Measurements from ENCODE around the gene ZNFX1. TPM values are rescaled to one million over a fixed set of nuclear protein-coding genes. Genes with fewer than 3 reads are reported as not detected.

Gene ZNFX1
- total RNA-seq, 2 experiments from 2014 or later = 50.6 to 51.6 TPM

GRCh38 chr20:49262444-49262843 is 15.4 kb downstream of the ZNFX1 start:
- no peak overlapping the region for H3K4me3 ChIP-seq (ENCODE audit: low read length)
- H3K27me3 ChIP-seq (ENCODE audit: control insufficient read depth in 1 of 2, insufficient read depth in 2 of 2, low read length in 2 of 2) = no peaks in the 10 kb centered on the region
- Mint-ChIP-seq H3K27me3 (no peaks in the 10 kb centered on the region), H3K4me1 (ENCODE audit: low read depth) (peaks cover 25% of the 10 kb centered on the region), H3K4me3 (no peak overlapping the region), H3K27ac (no peak overlapping the region), H3K36me3 (ENCODE audit: low read depth) (peaks cover 92% of the 10 kb centered on the region), H3K9me3 (no peaks in the 10 kb centered on the region)
- H3K27ac ChIP-seq (ENCODE audit: low read depth in 1 of 2, low read length in 2 of 2) = no peak overlapping the region
- ATAC-seq (ENCODE audit: poor library complexity) (no peak), DNase-seq (no peak)
- intact Hi-C loops (cut with DNase I, micrococcal nuclease) = no loop called here
- no peaks in the 10 kb centered on the region for H3K9me3 ChIP-seq (ENCODE audit: control insufficient read depth in 1 of 2, insufficient read depth in 1 of 2, low read length in 2 of 2)
- ChIA-PET CTCF (no interaction called here), POLR2A (interaction anchor here (0.6 to 1.0 kb wide), 2 partner anchors 15 to 35 kb away, joined by 3 to 5 read pairs; partner anchors contain the start of gene ZNFX1)
- peaks cover 83% of the 10 kb centered on the region for H3K36me3 ChIP-seq (ENCODE audit: insufficient read depth, low read length)
- H3K4me1 ChIP-seq (ENCODE audit: insufficient read depth, low read length) = peaks cover 12% of the 10 kb centered on the region
- TF ChIP-seq CTCF (IDR thresholded peaks at IDR 0.05) = no peak

GRCh38 chr20:49261173-49261572 is 16.7 kb downstream of the ZNFX1 start:
- Histone ChIP-seq H3K27me3 (ENCODE audit: control insufficient read depth in 1 of 2, insufficient read depth in 2 of 2, low read length in 2 of 2) (no peaks in the 10 kb centered on the region), H3K9me3 (ENCODE audit: control insufficient read depth in 1 of 2, insufficient read depth in 1 of 2, low read length in 2 of 2) (no peaks in the 10 kb centered on the region), H3K27ac (ENCODE audit: low read depth in 1 of 2, low read length in 2 of 2) (no peak overlapping the region), H3K36me3 (ENCODE audit: insufficient read depth, low read length) (peaks cover 94% of the 10 kb centered on the region), H3K4me3 (ENCODE audit: low read length) (no peak overlapping the region), H3K4me1 (ENCODE audit: insufficient read depth, low read length) (peaks cover 5% of the 10 kb centered on the region)
- no peak for ATAC-seq (ENCODE audit: poor library complexity)
- H3K27me3 Mint-ChIP-seq = no peaks in the 10 kb centered on the region
- peaks cover 94% of the 10 kb centered on the region for H3K36me3 Mint-ChIP-seq (ENCODE audit: low read depth)
- no peak overlapping the region for H3K27ac Mint-ChIP-seq
- CTCF ChIA-PET = no interaction called here
- intact Hi-C loops (cut with DNase I, micrococcal nuclease) = no loop called here
- POLR2A ChIA-PET = interaction anchor here (0.9 kb wide), 1 partner anchor 18 kb away, joined by 3 read pairs; no protein-coding TSS in a partner anchor
- no peak overlapping the region for H3K4me3 Mint-ChIP-seq
- DNase-seq = no peak
- H3K9me3 Mint-ChIP-seq = no peaks in the 10 kb centered on the region
- TF ChIP-seq CTCF (IDR thresholded peaks at IDR 0.05) = no peak
- peaks cover 13% of the 10 kb centered on the region for H3K4me1 Mint-ChIP-seq (ENCODE audit: low read depth)

- intact Hi-C loops (cut with DNase I, micrococcal nuclease) = no loop called here
Measured at GRCh38 chr20:49260218-49260617, 17.6 kb downstream of the ZNFX1 start.

More at GRCh38 chr20:49260218-49260617, 17.6 kb downstream of the ZNFX1 start:
- H3K27ac ChIP-seq (ENCODE audit: low read depth in 1 of 2, low read length in 2 of 2) = no peak overlapping the region
- Mint-ChIP-seq H3K36me3 (ENCODE audit: low read depth) (peaks cover 95% of the 10 kb centered on the region), H3K27ac (no peak overlapping the region), H3K9me3 (no peaks in the 10 kb centered on the region), H3K27me3 (no peaks in the 10 kb centered on the region), H3K4me1 (ENCODE audit: low read depth) (peaks cover 6% of the 10 kb centered on the region), H3K4me3 (no peak overlapping the region)
- ATAC-seq (ENCODE audit: poor library complexity) (no peak), DNase-seq (no peak)
- CTCF ChIA-PET = interaction anchor here (0.6 to 0.7 kb wide), 2 partner anchors 41 to 214 kb away, joined by 3 read pairs; partner anchors contain the start of gene DDX27
- H3K4me1 ChIP-seq (ENCODE audit: insufficient read depth, low read length) = peaks cover 2% of the 10 kb centered on the region
- no peaks in the 10 kb centered on the region for H3K9me3 ChIP-seq (ENCODE audit: control insufficient read depth in 1 of 2, insufficient read depth in 1 of 2, low read length in 2 of 2)
- no peaks in the 10 kb centered on the region for H3K27me3 ChIP-seq (ENCODE audit: control insufficient read depth in 1 of 2, insufficient read depth in 2 of 2, low read length in 2 of 2)
- POLR2A ChIA-PET = interaction anchor here (0.9 kb wide), 1 partner anchor 19 kb away, joined by 3 read pairs; no protein-coding TSS in a partner anchor
- peaks cover 94% of the 10 kb centered on the region for H3K36me3 ChIP-seq (ENCODE audit: insufficient read depth, low read length)
- H3K4me3 ChIP-seq (ENCODE audit: low read length) = no peak overlapping the region
- no peak for TF ChIP-seq CTCF (IDR thresholded peaks at IDR 0.05)

All from CD4-positive, alpha-beta T cell (primary cell).